NCI-H2081 (cell line): Measurements from ENCODE around the gene DGAT2.

Experiments used
- DNase-seq, 2 experiments: peaks; one replicate each; lab custom pipeline; 2025; lab: John Stamatoyannopoulos, UW

DGAT2 gene

GRCh38 chr11:75780888-75781287 lies 12.3 kb downstream of the DGAT2 start:
- DNase-seq = no peak

GRCh38 chr11:75781296-75781695 lies 12.7 kb downstream of the DGAT2 start:
- no peak for DNase-seq

- DNase-seq = no peak
These were observed 13.3 kb downstream of the DGAT2 start for GRCh38 chr11:75781831-75782230.

- DNase-seq = no peak
These were observed 14.1 kb downstream of the DGAT2 start for GRCh38 chr11:75782540-75783263.

GRCh38 chr11:75783416-75784084 lies 15.0 kb downstream of the DGAT2 start:
- no peak for DNase-seq

GRCh38 chr11:75784085-75784478 lies 15.5 kb downstream of the DGAT2 start:
- no peak for DNase-seq

GRCh38 chr11:75784506-75784905 lies 15.9 kb downstream of the DGAT2 start:
- no peak for DNase-seq

- no peak for DNase-seq
These were observed 16.6 kb downstream of the DGAT2 start for GRCh38 chr11:75785187-75785586.

- no peak for DNase-seq
These were observed 17.6 kb downstream of the DGAT2 start for GRCh38 chr11:75786101-75786736.

GRCh38 chr11:75789521-75789920 lies 20.9 kb downstream of the DGAT2 start:
- no peak for DNase-seq

GRCh38 chr11:75790986-75791385 lies 22.4 kb downstream of the DGAT2 start:
- DNase-seq = no peak

- no peak for DNase-seq
These were observed 23.7 kb downstream of the DGAT2 start for GRCh38 chr11:75792127-75792731.

GRCh38 chr11:75792997-75793800 lies 24.6 kb downstream of the DGAT2 start:
- DNase-seq = no peak

GRCh38 chr11:75793966-75794365 lies 25.4 kb downstream of the DGAT2 start:
- no peak for DNase-seq

GRCh38 chr11:75795276-75796090 lies 26.9 kb downstream of the DGAT2 start:
- no peak for DNase-seq

GRCh38 chr11:75796091-75796435 lies 27.5 kb downstream of the DGAT2 start:
- no peak for DNase-seq

- DNase-seq = no peak
These were observed 28.5 kb downstream of the DGAT2 start for GRCh38 chr11:75797116-75797515.

GRCh38 chr11:75797792-75798191 lies 29.2 kb downstream of the DGAT2 start:
- no peak for DNase-seq

- no peak for DNase-seq
These were observed 31.6 kb downstream of the DGAT2 start for GRCh38 chr11:75800136-75800675.

- no peak for DNase-seq
These were observed 32.3 kb downstream of the DGAT2 start for GRCh38 chr11:75800728-75801361.
